NCI-H1105 (cell line): ENCODE data around the gene CLOCK.

Source experiments
- DNase-seq: peaks from one replicate; lab custom pipeline; 2025; lab: John Stamatoyannopoulos, UW

CLOCK gene

DNA sequence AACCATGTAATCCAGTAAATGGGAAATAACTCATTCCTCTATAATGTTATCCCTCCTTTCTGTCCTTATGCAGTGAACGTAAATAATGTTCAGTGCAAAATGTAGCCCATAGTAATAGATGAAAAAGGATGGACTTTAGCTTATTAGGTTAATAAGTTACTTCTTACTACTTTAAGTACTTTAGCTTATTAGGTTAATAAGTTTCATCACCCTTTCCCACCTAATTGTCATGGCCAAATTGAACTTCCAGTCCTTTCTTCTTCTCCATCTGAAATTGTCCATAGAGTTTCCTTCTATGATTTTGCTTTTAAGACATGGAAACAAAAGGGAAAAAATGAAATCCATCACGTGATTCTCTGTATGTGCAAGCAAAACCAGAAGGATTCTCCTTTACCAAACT is 166.1 kb downstream of the CLOCK start:
- DNase-seq: no peak

DNA sequence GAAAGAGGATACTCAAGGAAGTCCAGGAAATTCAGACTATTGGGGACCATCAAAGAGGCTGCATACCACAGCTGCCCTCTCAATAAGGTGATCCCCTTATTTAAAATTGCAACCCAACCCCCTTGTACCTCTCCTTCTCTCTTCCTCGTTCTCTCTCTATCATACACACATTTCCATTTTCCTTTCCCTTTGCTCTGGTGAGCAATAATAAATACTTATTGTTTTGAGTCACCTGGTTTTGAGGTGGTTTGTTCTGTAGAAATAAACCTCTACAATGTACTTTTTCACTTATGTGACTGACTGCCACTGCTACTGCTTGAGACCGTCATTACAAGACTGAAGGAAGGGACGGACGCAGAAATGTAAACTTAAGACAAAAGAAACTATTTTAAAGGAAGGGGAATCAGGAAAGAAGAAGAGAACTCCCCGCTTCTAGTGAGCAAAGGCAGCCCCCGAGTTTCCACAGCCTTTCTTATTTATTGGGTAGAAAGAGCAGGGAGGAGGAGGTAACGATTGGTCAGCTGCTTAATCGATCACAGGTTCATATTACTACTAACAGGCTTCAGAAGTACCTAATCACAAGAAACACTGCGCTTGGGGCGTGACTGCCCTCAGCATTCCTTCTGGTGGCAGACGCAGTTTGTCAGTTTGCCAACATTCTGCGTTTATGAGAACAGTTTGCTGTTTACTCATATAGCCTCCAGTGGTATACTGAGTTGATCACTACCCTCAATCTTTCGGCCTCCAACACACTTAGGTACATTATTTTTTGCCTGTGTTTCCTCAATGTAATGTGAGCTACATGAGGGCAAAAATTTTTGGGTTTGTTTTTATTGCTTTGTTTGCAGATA is 167.9 kb downstream of the CLOCK start:
- DNase-seq: no peak
